Keratinocyte (primary cell): ENCODE results near the gene PLD1.

Source experiments
- EZH2 ChIP-seq: IDR thresholded peaks from one replicate; pipeline ENCODE4 v1.6.1; 2012; ENCODE audit warnings: inconsistent platforms, mild to moderate bottlenecking, low read length, moderate library complexity
- TF ChIP-seq, protein P1 (sequence below), 3 experiments: IDR thresholded peaks in 1 of 3; conservative IDR thresholded peaks in 1 of 3; optimal IDR thresholded peaks in 1 of 3; 2 replicates in 2 of 3; 3 replicates in 1 of 3; pipeline versions ENCODE3 to v1.5.1; 2011; ENCODE audit warnings: low read length in 3 of 3, mild to moderate bottlenecking in 3 of 3, moderate library complexity in 2 of 3, control low read depth in 1 of 3, inconsistent platforms in 1 of 3; ENCODE audit not compliant: insufficient read depth in 2 of 3; ENCODE audit errors: extremely low read depth in 1 of 3

- TF ChIP-seq, protein P1, sequence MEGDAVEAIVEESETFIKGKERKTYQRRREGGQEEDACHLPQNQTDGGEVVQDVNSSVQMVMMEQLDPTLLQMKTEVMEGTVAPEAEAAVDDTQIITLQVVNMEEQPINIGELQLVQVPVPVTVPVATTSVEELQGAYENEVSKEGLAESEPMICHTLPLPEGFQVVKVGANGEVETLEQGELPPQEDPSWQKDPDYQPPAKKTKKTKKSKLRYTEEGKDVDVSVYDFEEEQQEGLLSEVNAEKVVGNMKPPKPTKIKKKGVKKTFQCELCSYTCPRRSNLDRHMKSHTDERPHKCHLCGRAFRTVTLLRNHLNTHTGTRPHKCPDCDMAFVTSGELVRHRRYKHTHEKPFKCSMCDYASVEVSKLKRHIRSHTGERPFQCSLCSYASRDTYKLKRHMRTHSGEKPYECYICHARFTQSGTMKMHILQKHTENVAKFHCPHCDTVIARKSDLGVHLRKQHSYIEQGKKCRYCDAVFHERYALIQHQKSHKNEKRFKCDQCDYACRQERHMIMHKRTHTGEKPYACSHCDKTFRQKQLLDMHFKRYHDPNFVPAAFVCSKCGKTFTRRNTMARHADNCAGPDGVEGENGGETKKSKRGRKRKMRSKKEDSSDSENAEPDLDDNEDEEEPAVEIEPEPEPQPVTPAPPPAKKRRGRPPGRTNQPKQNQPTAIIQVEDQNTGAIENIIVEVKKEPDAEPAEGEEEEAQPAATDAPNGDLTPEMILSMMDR (optimal IDR thresholded peaks at IDR 0.05 in 1 of 3, IDR thresholded peaks at IDR 0.05 in 1 of 3, conservative IDR thresholded peaks at IDR 0.05 in 1 of 3; ENCODE audit: extremely low read depth in 1 of 3, insufficient read depth in 2 of 3, low read length in 3 of 3): no peak
- no peak for TF ChIP-seq EZH2
Observed at GRCh38 chr3:171830518-171830875, 20.2 kb upstream of the PLD1 start.
